Vagina (tissue), 2 donors: Measurements from ENCODE around the gene NMU. TPM values are rescaled to one million over a fixed set of nuclear protein-coding genes. Genes with fewer than 3 reads are reported as not detected.
"Not testable (repeated sequence)": the region's sequence is repeated elsewhere in the genome, so short reads cannot be mapped to it uniquely, and the experiment has no call there.

Source experiments
- DNase-seq, 2 donors: peaks; one replicate each; pipeline ENCODE4 v3.0.0-alpha.2; 2017; ENCODE audit errors: extremely low spot score in 2 of 2
- H3K27ac ChIP-seq: fragments of 200-600 bp; sonication (generic); one replicate; pipeline ENCODE4 v1.5.1; 2019
- H3K27me3 ChIP-seq: fragments of 200-600 bp; sonication (generic); one replicate; pipeline ENCODE4 v1.5.1; 2019
- H3K36me3 ChIP-seq, 2 donors: fragments of 200-600 bp; sonication (generic); one replicate each; pipeline ENCODE4 v1.5.1; 2017 to 2019
- H3K4me1 ChIP-seq: fragments of 200-600 bp; sonication (generic); one replicate; pipeline ENCODE4 v1.5.1; 2019
- H3K4me3 ChIP-seq, 2 donors: fragments of 200-600 bp; sonication (generic); 1 replicate in 1 of 2; 2 replicates in 1 of 2; pipeline ENCODE4 v1.5.1; 2016 to 2019
- H3K9me3 ChIP-seq: fragments of 200-600 bp; sonication (generic); one replicate; pipeline ENCODE4 v1.5.1; 2019
- CTCF ChIP-seq, 3 experiments: fragments of 450-650 bp in 2 of 3; fragments of 200-600 bp in 1 of 3; sonication (generic) in 1 of 3; IDR thresholded peaks; one replicate each; pipeline ENCODE4 v1.5.1; 2017 to 2019; ENCODE audit warnings: antibody characterized with exemption in 3 of 3, mild to moderate bottlenecking in 2 of 3, moderate library complexity in 2 of 3
- POLR2A ChIP-seq, 2 donors: fragments of 450-650 bp; IDR thresholded peaks; one replicate each; pipeline ENCODE4 v1.6.1; 2017; ENCODE audit warnings: antibody characterized with exemption in 2 of 2, mild to moderate bottlenecking in 2 of 2, moderate library complexity in 2 of 2
- POLR2AphosphoS5 ChIP-seq, 2 donors: sonication (generic); formaldehyde crosslinking; IDR thresholded peaks; one replicate each; pipeline ENCODE4 v1.9.0; 2017; ENCODE audit warnings: antibody characterized with exemption in 2 of 2, mild to moderate bottlenecking in 2 of 2, low read depth in 1 of 2; ENCODE audit not compliant: insufficient read depth in 1 of 2
- intact Hi-C: fragments of 100-400 bp; cut with DNase I; formaldehyde crosslinking; loops from one replicate; pipeline ENCODE4 v1.15.1; 2023
- total RNA-seq: library from RNA; depleted of rRNA; stranded (reverse); fragments of >200 nt; gene quantifications from one replicate; pipeline ENCODE4 v1.2.3, GENCODE V29; 2016

NMU gene
- total RNA-seq, 1 donor from 2014 or later = 8.1 TPM

- no peak for DNase-seq
- Histone ChIP-seq H3K9me3 (no peaks in the 10 kb centered on the region), H3K4me1 (peaks cover 24% of the 10 kb centered on the region), H3K36me3 (no peaks in the 10 kb centered on the region), H3K4me3 (no peak overlapping the region), H3K27ac (no peak overlapping the region), H3K27me3 (no peaks in the 10 kb centered on the region)
- TF ChIP-seq POLR2AphosphoS5 (IDR thresholded peaks at IDR 0.05; ENCODE audit: insufficient read depth in 1 of 2, low read depth in 1 of 2) (no peak), POLR2A (IDR thresholded peaks at IDR 0.05) (no peak), CTCF (IDR thresholded peaks at IDR 0.05) (no peak)
- intact Hi-C loops = no loop called here
These were observed 2.2 kb downstream of the NMU start for GRCh38 chr4:55633903-55634302.

GRCh38 chr4:55625835-55626234, 10.3 kb downstream of the NMU start:
- no peaks in the 10 kb centered on the region for H3K9me3 ChIP-seq
- H3K4me3 ChIP-seq = no peak overlapping the region
- intact Hi-C loops = no loop called here
- H3K27me3 ChIP-seq = no peaks in the 10 kb centered on the region
- no peaks in the 10 kb centered on the region for H3K4me1 ChIP-seq
- no peak overlapping the region for H3K27ac ChIP-seq
- no peak for DNase-seq
- H3K36me3 ChIP-seq = no peaks in the 10 kb centered on the region
- TF ChIP-seq POLR2A (IDR thresholded peaks at IDR 0.05) (no peak), POLR2AphosphoS5 (IDR thresholded peaks at IDR 0.05; ENCODE audit: insufficient read depth in 1 of 2, low read depth in 1 of 2) (no peak), CTCF (IDR thresholded peaks at IDR 0.05) (no peak)

GRCh38 chr4:55624063-55624462, 12.0 kb downstream of the NMU start:
- H3K27me3 ChIP-seq, H3K27ac ChIP-seq, H3K9me3 ChIP-seq, H3K4me1 ChIP-seq, H3K36me3 ChIP-seq, DNase-seq, H3K4me3 ChIP-seq, intact Hi-C loops: not testable (repeated sequence)

- no peaks in the 10 kb centered on the region for H3K27me3 ChIP-seq
- H3K4me3 ChIP-seq = no peak overlapping the region
- H3K4me1 ChIP-seq = no peaks in the 10 kb centered on the region
- no peak for TF ChIP-seq CTCF (IDR thresholded peaks at IDR 0.05)
- no peak for TF ChIP-seq POLR2A (IDR thresholded peaks at IDR 0.05)
- no peak for TF ChIP-seq POLR2AphosphoS5 (IDR thresholded peaks at IDR 0.05; ENCODE audit: insufficient read depth in 1 of 2, low read depth in 1 of 2)
- H3K9me3 ChIP-seq = no peaks in the 10 kb centered on the region
- intact Hi-C loops = no loop called here
- DNase-seq = no peak
- no peaks in the 10 kb centered on the region for H3K36me3 ChIP-seq
- H3K27ac ChIP-seq = no peak overlapping the region
These were observed 17.5 kb downstream of the NMU start for GRCh38 chr4:55618546-55619143.

- DNase-seq = no peak
- H3K4me1 ChIP-seq = no peaks in the 10 kb centered on the region
- H3K36me3 ChIP-seq = no peaks in the 10 kb centered on the region
- H3K4me3 ChIP-seq = no peak overlapping the region
- no peak for TF ChIP-seq POLR2A (IDR thresholded peaks at IDR 0.05)
- no peak for TF ChIP-seq POLR2AphosphoS5 (IDR thresholded peaks at IDR 0.05; ENCODE audit: insufficient read depth in 1 of 2, low read depth in 1 of 2)
- no peak for TF ChIP-seq CTCF (IDR thresholded peaks at IDR 0.05)
- no peak overlapping the region for H3K27ac ChIP-seq
- intact Hi-C loops = no loop called here
- H3K9me3 ChIP-seq = no peaks in the 10 kb centered on the region
- no peaks in the 10 kb centered on the region for H3K27me3 ChIP-seq
These were observed 18.4 kb downstream of the NMU start for GRCh38 chr4:55617587-55618197.
